SK-N-SH (cell line): ENCODE measurements around the gene NTMT1. TPM values are rescaled to one million over a fixed set of nuclear protein-coding genes. Genes with fewer than 3 reads are reported as not detected.

Experiments
- CTCF ChIA-PET: fragments of 300-600, 350-600 bp; formaldehyde crosslinking; extraction: SDS; loops from one replicate; lab custom pipeline; 2021; lab: Yijun Ruan, JAX
- POLR2A ChIA-PET: fragments of 350-600 bp; sonication (Branson Sonifier 250); formaldehyde crosslinking; extraction: SDS; loops from one replicate; lab custom pipeline; 2020; ENCODE audit warnings: antibody characterized with exemption, inconsistent platforms; lab: Yijun Ruan, JAX
- DNase-seq: peaks from one replicate; pipeline ENCODE4 v3.0.0; 2012
- H2AFZ ChIP-seq: fragments of 200-600 bp; sonication (generic); 2 replicates; pipeline ENCODE4 v1.8.1; 2016; ENCODE audit warnings: antibody characterized with exemption, mild to moderate bottlenecking, low read depth
- H3F3A ChIP-seq: fragments of 200-600 bp; sonication (generic); replicated peaks from 2 replicates; pipeline ENCODE3; 2016; ENCODE audit warnings: antibody characterized with exemption, mild to moderate bottlenecking; ENCODE audit not compliant: insufficient read depth
- H3K27ac ChIP-seq, 2 experiments: fragments of 200-500 bp in 1 of 2; fragments of 200-600 bp in 1 of 2; sonication (Bioruptor generic) in 1 of 2; sonication (generic), shearing (Covaris generic) in 1 of 2; 2 replicates each; pipeline versions ENCODE4 v1.5.1 to v1.6.1; 2014 to 2016; ENCODE audit warnings: low read depth in 2 of 2, inconsistent platforms in 1 of 2, low read length in 1 of 2, mild to moderate bottlenecking in 1 of 2, mixed read lengths in 1 of 2
- H3K27me3 ChIP-seq: fragments of 200-600 bp; sonication (generic), shearing (Covaris generic); 2 replicates; pipeline ENCODE4 v1.6.1; 2016; ENCODE audit warnings: mixed run types; ENCODE audit not compliant: insufficient read depth
- H3K36me3 ChIP-seq, 2 experiments: fragments of 200-500 bp in 1 of 2; fragments of 200-600 bp in 1 of 2; sonication (Bioruptor generic) in 1 of 2; sonication (generic) in 1 of 2; replicated peaks in 1 of 2; 2 replicates each; pipeline versions ENCODE3 to v1.5.1; 2014 to 2016; ENCODE audit warnings: low read length in 1 of 2, mild to moderate bottlenecking in 1 of 2; ENCODE audit not compliant: insufficient read depth in 2 of 2, control insufficient read depth in 1 of 2
- H3K4me1 ChIP-seq, 2 experiments: fragments of 200-500 bp in 1 of 2; fragments of 200-600 bp in 1 of 2; sonication (Bioruptor generic) in 1 of 2; sonication (generic), shearing (Covaris generic) in 1 of 2; 2 replicates each; pipeline versions ENCODE4 v1.5.1 to v1.6.1; 2014 to 2016; ENCODE audit warnings: low read depth in 1 of 2, low read length in 1 of 2, mixed run types in 1 of 2; ENCODE audit not compliant: insufficient read depth in 2 of 2, control insufficient read depth in 1 of 2
- H3K4me2 ChIP-seq: fragments of 200-600 bp; sonication (generic), shearing (Covaris generic); 2 replicates; pipeline ENCODE4 v1.6.1; 2017; ENCODE audit warnings: mixed run types
- H3K4me3 ChIP-seq, 2 experiments: fragments of 200-500 bp in 1 of 2; fragments of 200-600 bp in 1 of 2; sonication (Bioruptor generic) in 1 of 2; sonication (generic), shearing (Covaris generic) in 1 of 2; 2 replicates each; pipeline versions ENCODE4 v1.5.1 to v1.8.1; 2014 to 2016; ENCODE audit warnings: low read depth in 2 of 2, inconsistent platforms in 1 of 2, low read length in 1 of 2, mild to moderate bottlenecking in 1 of 2, mixed read lengths in 1 of 2, moderate library complexity in 1 of 2
- H3K79me2 ChIP-seq: fragments of 200-600 bp; sonication (generic); 2 replicates; pipeline ENCODE4 v1.8.1; 2017; ENCODE audit warnings: mild to moderate bottlenecking; ENCODE audit not compliant: insufficient read depth
- H3K9ac ChIP-seq: fragments of 200-600 bp; sonication (generic); 2 replicates; pipeline ENCODE4 v1.6.1; 2017; ENCODE audit warnings: mixed run types
- H3K9me2 ChIP-seq: fragments of 200-600 bp; sonication (generic); 2 replicates; pipeline ENCODE4 v1.6.1; 2017; ENCODE audit warnings: mixed run types
- H3K9me3 ChIP-seq: fragments of 200-600 bp; sonication (generic); 2 replicates; pipeline ENCODE4 v1.6.1; 2017; ENCODE audit warnings: mixed run types, mild to moderate bottlenecking, moderate library complexity
- H4K20me1 ChIP-seq: fragments of 200-600 bp; sonication (generic); 2 replicates; pipeline ENCODE4 v1.6.1; 2017; ENCODE audit warnings: mild to moderate bottlenecking, mixed run types; ENCODE audit not compliant: insufficient read depth
- CHD2 ChIP-seq: fragments of 150-350 bp; IDR thresholded peaks from 2 replicates; pipeline ENCODE4 v1.6.1; 2018; ENCODE audit warnings: low read length; ENCODE audit not compliant: partially characterized antibody
- CTCF ChIP-seq: fragments of 200-600 bp; sonication (generic); IDR thresholded peaks from 2 replicates; pipeline ENCODE4 v1.6.1; 2017; ENCODE audit warnings: antibody characterized with exemption, mild to moderate bottlenecking, moderate library complexity
- ELF1 ChIP-seq: IDR thresholded peaks from 2 replicates; pipeline ENCODE4 v1.4.0; 2012
- FOSL2 ChIP-seq: IDR thresholded peaks from 2 replicates; pipeline ENCODE4 v1.4.0; 2012; ENCODE audit warnings: low read depth, mild to moderate bottlenecking, moderate library complexity, borderline replicate concordance
- FOXJ3 ChIP-seq: sonication (generic); formaldehyde crosslinking; IDR thresholded peaks from 2 replicates; pipeline ENCODE4 v1.5.1; 2020; ENCODE audit warnings: mild to moderate bottlenecking, missing genetic modification reagents
- GABPA ChIP-seq: IDR thresholded peaks from 2 replicates; pipeline ENCODE4 v1.4.0; 2012; ENCODE audit warnings: low read depth, mild to moderate bottlenecking
- MEF2A ChIP-seq: IDR thresholded peaks from 2 replicates; pipeline ENCODE4 v1.4.0; 2012; ENCODE audit warnings: low read depth, borderline replicate concordance
- NRF1 ChIP-seq: IDR thresholded peaks from 2 replicates; pipeline ENCODE4 v1.6.1; 2012; ENCODE audit warnings: low read depth, mild to moderate bottlenecking, low read length
- RCOR1 ChIP-seq: fragments of 150-350 bp; IDR thresholded peaks from 2 replicates; pipeline ENCODE4 v1.6.1; 2017; ENCODE audit warnings: antibody characterized with exemption, low read length
- RFX5 ChIP-seq: IDR thresholded peaks from 2 replicates; pipeline ENCODE4 v1.6.1; 2012; ENCODE audit warnings: mild to moderate bottlenecking, improper control_type of control experiment, low read length
- SIN3A ChIP-seq: IDR thresholded peaks from 2 replicates; pipeline ENCODE4 v1.6.1; 2012; ENCODE audit warnings: low read depth, mild to moderate bottlenecking, low read length, moderate library complexity, borderline replicate concordance
- TAF1 ChIP-seq: IDR thresholded peaks from 2 replicates; pipeline ENCODE4 v1.6.1; 2012; ENCODE audit warnings: low read depth, mild to moderate bottlenecking, low read length, moderate library complexity, borderline replicate concordance
- TEAD4 ChIP-seq: IDR thresholded peaks from 2 replicates; pipeline ENCODE4 v1.4.0; 2012; ENCODE audit warnings: mild to moderate bottlenecking, borderline replicate concordance; ENCODE audit not compliant: insufficient read depth
- ZBTB33 ChIP-seq: IDR thresholded peaks from 2 replicates; pipeline ENCODE4 v1.4.0; 2012; ENCODE audit warnings: low read depth, borderline replicate concordance
- WGBS: methylation state at CpG from one replicate; pipeline ENCODE4 v1.1.6; 2017; ENCODE audit warnings: low lambda C conversion rate; 5-methylcytosine and 5-hydroxymethylcytosine counted together
- polyA plus RNA-seq, 3 experiments: library from polyadenylated mRNA; depleted of rRNA; stranded (reverse); fragments of >200 nt; gene quantifications; 2 replicates each; pipeline ENCODE4 v1.2.3, GENCODE V29; 2012
- TF ChIP-seq, protein P1 (sequence below): fragments of 150-350 bp; IDR thresholded peaks from 2 replicates; pipeline ENCODE4 v1.6.1; 2017; ENCODE audit warnings: antibody characterized with exemption, low read length, low read depth, borderline replicate concordance
- TF ChIP-seq, protein P2 (sequence below): IDR thresholded peaks from 2 replicates; pipeline ENCODE4 v1.4.0; 2012; ENCODE audit warnings: low read depth, borderline replicate concordance
- TF ChIP-seq, protein P3 (sequence below): IDR thresholded peaks from 2 replicates; pipeline ENCODE4; 2012
- TF ChIP-seq, protein P4 (sequence below): IDR thresholded peaks from 2 replicates; pipeline ENCODE4 v1.4.0; 2012; ENCODE audit warnings: low read depth

NTMT1 gene
- polyA plus RNA-seq, 1 of the 3 experiments (the other 2 are of a cell fraction) = 78.3 TPM

GRCh38 chr9:129671519-129671918 is 45.6 kb downstream of the NTMT1 start:
- Histone ChIP-seq H3K9me2 (no peaks in the 10 kb centered on the region), H3K27me3 (peaks cover 7% of the 10 kb centered on the region; the same call in 1 of the 2 replicates), H3K4me2 (no peak overlapping the region), H3K9me3 (no peaks in the 10 kb centered on the region), H3K4me1 (peaks cover 0 to 42% of the 10 kb centered on the region in 2 experiments; a peak in 1 of 4 replicates), H3K27ac (no peak overlapping the region), H3F3A (peaks cover 3% of the 10 kb centered on the region), H4K20me1 (no peaks in the 10 kb centered on the region), H3K36me3 (no peaks in the 10 kb centered on the region), H3K4me3 (no peak overlapping the region), H3K79me2 (no peaks in the 10 kb centered on the region), H2AFZ (no peak overlapping the region), H3K9ac (no peak overlapping the region)
- TF ChIP-seq SIN3A (no peak), RFX5 (no peak), NRF1 (no peak), MEF2A (no peak), FOXJ3 (CRISPR knock-in tag) (no peak), ELF1 (no peak), ZBTB33 (no peak), CHD2 (no peak), CTCF (no peak), FOSL2 (no peak), RCOR1 (no peak), TEAD4 (no peak), GABPA (no peak), TAF1 (no peak)
- TF ChIP-seq, protein P1, sequence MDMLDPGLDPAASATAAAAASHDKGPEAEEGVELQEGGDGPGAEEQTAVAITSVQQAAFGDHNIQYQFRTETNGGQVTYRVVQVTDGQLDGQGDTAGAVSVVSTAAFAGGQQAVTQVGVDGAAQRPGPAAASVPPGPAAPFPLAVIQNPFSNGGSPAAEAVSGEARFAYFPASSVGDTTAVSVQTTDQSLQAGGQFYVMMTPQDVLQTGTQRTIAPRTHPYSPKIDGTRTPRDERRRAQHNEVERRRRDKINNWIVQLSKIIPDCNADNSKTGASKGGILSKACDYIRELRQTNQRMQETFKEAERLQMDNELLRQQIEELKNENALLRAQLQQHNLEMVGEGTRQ = no peak
- TF ChIP-seq, protein P2, sequence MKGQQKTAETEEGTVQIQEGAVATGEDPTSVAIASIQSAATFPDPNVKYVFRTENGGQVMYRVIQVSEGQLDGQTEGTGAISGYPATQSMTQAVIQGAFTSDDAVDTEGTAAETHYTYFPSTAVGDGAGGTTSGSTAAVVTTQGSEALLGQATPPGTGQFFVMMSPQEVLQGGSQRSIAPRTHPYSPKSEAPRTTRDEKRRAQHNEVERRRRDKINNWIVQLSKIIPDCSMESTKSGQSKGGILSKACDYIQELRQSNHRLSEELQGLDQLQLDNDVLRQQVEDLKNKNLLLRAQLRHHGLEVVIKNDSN = no peak
- TF ChIP-seq, protein P3, sequence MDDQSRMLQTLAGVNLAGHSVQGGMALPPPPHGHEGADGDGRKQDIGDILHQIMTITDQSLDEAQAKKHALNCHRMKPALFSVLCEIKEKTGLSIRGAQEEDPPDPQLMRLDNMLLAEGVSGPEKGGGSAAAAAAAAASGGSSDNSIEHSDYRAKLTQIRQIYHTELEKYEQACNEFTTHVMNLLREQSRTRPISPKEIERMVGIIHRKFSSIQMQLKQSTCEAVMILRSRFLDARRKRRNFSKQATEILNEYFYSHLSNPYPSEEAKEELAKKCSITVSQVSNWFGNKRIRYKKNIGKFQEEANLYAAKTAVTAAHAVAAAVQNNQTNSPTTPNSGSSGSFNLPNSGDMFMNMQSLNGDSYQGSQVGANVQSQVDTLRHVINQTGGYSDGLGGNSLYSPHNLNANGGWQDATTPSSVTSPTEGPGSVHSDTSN = no peak
- TF ChIP-seq, protein P4, sequence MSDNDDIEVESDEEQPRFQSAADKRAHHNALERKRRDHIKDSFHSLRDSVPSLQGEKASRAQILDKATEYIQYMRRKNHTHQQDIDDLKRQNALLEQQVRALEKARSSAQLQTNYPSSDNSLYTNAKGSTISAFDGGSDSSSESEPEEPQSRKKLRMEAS = no peak
- ChIA-PET POLR2A (no interaction called here), CTCF (interaction anchor here (0.7 to 3.0 kb wide), 4 partner anchors 29 to 119 kb away, joined by 3 to 10 read pairs (median 4); partner anchors contain the start of gene NTMT1)
- DNase-seq = no peak
- 93% methylated on average over 6 of the region's 7 CpGs for WGBS
